Trophoblast cell (in vitro differentiated cells and primary cell): Measurements from ENCODE around the gene SMAD3.
A peak's percentile ranks its signal among the peaks of the same experiment; 100 is the strongest.

Experiments
- DNase-seq, 2 donors: peaks; one replicate each; pipeline ENCODE4 v3.0.0-alpha.2; 2016
- H2AFZ ChIP-seq: 2 replicates; pipeline ENCODE4 v1.6.1; 2013; ENCODE audit warnings: low read length, moderate library complexity, mild to moderate bottlenecking; ENCODE audit not compliant: insufficient read depth, poor library complexity
- H2AK5ac ChIP-seq: 2 replicates; pipeline ENCODE4 v1.6.1; 2013; ENCODE audit warnings: mild to moderate bottlenecking, low read length
- H2BK120ac ChIP-seq: 2 replicates; pipeline ENCODE4 v1.6.1; 2013; ENCODE audit warnings: low read length, mild to moderate bottlenecking, moderate library complexity; ENCODE audit not compliant: insufficient read depth, poor library complexity
- H2BK12ac ChIP-seq: 2 replicates; pipeline ENCODE4 v1.6.1; 2013; ENCODE audit warnings: mild to moderate bottlenecking, low read length, moderate library complexity
- H2BK5ac ChIP-seq: 2 replicates; pipeline ENCODE4 v1.6.1; 2013; ENCODE audit warnings: low read length, low read depth, moderate library complexity, mild to moderate bottlenecking; ENCODE audit not compliant: poor library complexity
- H3K14ac ChIP-seq: 2 replicates; pipeline ENCODE4 v1.6.1; 2013; ENCODE audit warnings: mild to moderate bottlenecking, low read length
- H3K18ac ChIP-seq: 2 replicates; pipeline ENCODE4 v1.6.1; 2013; ENCODE audit warnings: mild to moderate bottlenecking, low read length
- H3K23ac ChIP-seq: 2 replicates; pipeline ENCODE4 v1.6.1; 2013; ENCODE audit warnings: low read length
- H3K27ac ChIP-seq: 2 replicates; pipeline ENCODE4 v1.5.1; 2013; ENCODE audit warnings: low read depth, mild to moderate bottlenecking, inconsistent platforms, low read length, moderate library complexity
- H3K27me3 ChIP-seq: 2 replicates; pipeline ENCODE4 v1.6.1; 2013; ENCODE audit warnings: inconsistent platforms, mild to moderate bottlenecking, low read length, moderate library complexity; ENCODE audit not compliant: insufficient read depth
- H3K36me3 ChIP-seq, 2 experiments: 1 replicate in 1 of 2; 2 replicates in 1 of 2; pipeline ENCODE4 v1.6.1; 2013; ENCODE audit warnings: low read length in 2 of 2, mild to moderate bottlenecking in 2 of 2, moderate library complexity in 1 of 2; ENCODE audit not compliant: insufficient read depth in 2 of 2, control insufficient read depth in 1 of 2
- H3K4ac ChIP-seq: 2 replicates; pipeline ENCODE4 v1.6.1; 2013; ENCODE audit warnings: low read depth, mild to moderate bottlenecking, low read length, moderate library complexity
- H3K4me1 ChIP-seq, 2 experiments: 1 replicate in 1 of 2; 2 replicates in 1 of 2; pipeline ENCODE4 v1.6.1; 2013; ENCODE audit warnings: low read length in 2 of 2, mild to moderate bottlenecking in 2 of 2, moderate library complexity in 1 of 2; ENCODE audit not compliant: insufficient read depth in 2 of 2, control insufficient read depth in 1 of 2
- H3K4me2 ChIP-seq: 2 replicates; pipeline ENCODE4 v1.6.1; 2013; ENCODE audit warnings: inconsistent platforms, mild to moderate bottlenecking, low read length, moderate library complexity
- H3K4me3 ChIP-seq: 2 replicates; pipeline ENCODE4 v1.5.1; 2013; ENCODE audit warnings: mild to moderate bottlenecking, low read depth, low read length, inconsistent platforms
- H3K79me1 ChIP-seq: one replicate; pipeline ENCODE4 v1.6.1; 2013; ENCODE audit warnings: low read length
- H3K79me2 ChIP-seq: 2 replicates; pipeline ENCODE4 v1.6.1; 2013; ENCODE audit warnings: low read length, mild to moderate bottlenecking; ENCODE audit not compliant: control insufficient read depth, insufficient read depth, poor library complexity
- H3K9ac ChIP-seq: 2 replicates; pipeline ENCODE4 v1.6.1; 2013; ENCODE audit warnings: mild to moderate bottlenecking, low read length
- H3K9me3 ChIP-seq: 2 replicates; pipeline ENCODE4 v1.6.1; 2013; ENCODE audit warnings: low read depth, mild to moderate bottlenecking, control low read depth, inconsistent platforms, low read length; ENCODE audit not compliant: insufficient read depth
- H4K12ac ChIP-seq: 2 replicates; pipeline ENCODE4 v1.6.1; 2013; ENCODE audit warnings: low read depth, mild to moderate bottlenecking, low read length, moderate library complexity
- H4K8ac ChIP-seq: 2 replicates; pipeline ENCODE4 v1.6.1; 2013; ENCODE audit warnings: low read depth, mild to moderate bottlenecking, low read length, moderate library complexity
- H4K91ac ChIP-seq: one replicate; pipeline ENCODE4 v1.6.1; 2013; ENCODE audit warnings: low read depth, mild to moderate bottlenecking, low read length, moderate library complexity
- WGBS: extraction: QIAGEN DNeasy Blood & Tissue Kit; methylation state at CpG from one replicate; pipeline ENCODE4 v1.1.7; 2013; ENCODE audit warnings: missing lambda C conversion rate; ENCODE audit not compliant: insufficient read length, insufficient coverage; ENCODE audit errors: extremely low coverage; 5-methylcytosine and 5-hydroxymethylcytosine counted together

Gene SMAD3

DNA sequence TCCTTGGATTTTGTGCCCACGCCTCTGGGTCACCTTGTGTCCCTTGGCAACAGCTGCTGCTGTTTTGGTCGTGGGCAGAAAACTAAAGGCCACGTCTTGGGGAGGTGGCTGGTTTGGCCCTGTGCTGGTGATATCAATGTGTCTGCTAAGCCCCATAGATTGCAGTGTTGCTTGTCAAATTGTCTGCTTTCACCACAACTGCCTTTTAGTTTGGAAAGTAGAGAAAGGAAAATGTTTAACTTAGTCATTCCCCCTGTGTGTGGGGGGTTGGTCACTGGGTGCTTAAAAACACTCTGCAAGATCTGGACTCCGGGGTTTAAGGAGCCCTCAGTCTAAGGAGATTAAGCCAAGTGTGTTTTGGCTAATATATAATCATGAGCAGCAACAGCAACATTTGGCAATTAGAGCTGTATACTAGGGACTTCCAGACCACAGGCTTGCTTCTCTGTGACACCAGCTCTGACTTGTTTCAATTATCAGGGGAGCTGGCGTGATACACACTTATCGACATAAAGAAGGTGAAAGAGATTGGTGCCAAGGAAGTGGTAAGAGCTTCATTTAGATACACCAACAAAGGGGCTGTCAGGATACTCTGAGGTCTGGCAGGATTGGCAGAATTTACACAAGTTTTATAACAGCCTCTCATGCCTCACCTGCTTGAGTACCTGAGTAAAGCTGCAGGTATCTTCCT is 3.5 kb downstream of the SMAD3 start:
- no peak overlapping the region for H2AFZ ChIP-seq
- H4K91ac ChIP-seq, result no peak overlapping the region
- H3K9ac ChIP-seq, result no peak overlapping the region
- H4K12ac ChIP-seq, result no peak overlapping the region
- H3K4me1 ChIP-seq, result peaks cover 21 to 22% of the 10 kb centered on the region in 2 experiments
- peaks cover 26% of the 10 kb centered on the region for H3K79me2 ChIP-seq
- no peak overlapping the region for H3K14ac ChIP-seq
- no peak overlapping the region for H2BK5ac ChIP-seq
- H3K27me3 ChIP-seq, result no peaks in the 10 kb centered on the region
- peak overlapping the region; percentile 65 for H3K4me2 ChIP-seq
- H3K9me3 ChIP-seq, result no peaks in the 10 kb centered on the region
- H3K36me3 ChIP-seq, result peaks cover 0 to 2% of the 10 kb centered on the region in 2 experiments
- H3K23ac ChIP-seq, result no peak overlapping the region
- H2AK5ac ChIP-seq, result no peak overlapping the region
- H3K4me3 ChIP-seq, result no peak overlapping the region
- no peak overlapping the region for H2BK120ac ChIP-seq
- no peak for DNase-seq
- peaks cover 26% of the 10 kb centered on the region for H3K79me1 ChIP-seq
- peak overlapping the region; percentile 29 for H3K4ac ChIP-seq
- no peak overlapping the region for H2BK12ac ChIP-seq
- H3K27ac ChIP-seq, result no peak overlapping the region
- no peak overlapping the region for H3K18ac ChIP-seq
- H4K8ac ChIP-seq, result no peak overlapping the region
- WGBS, result no CpG with 5 or more reads among the region's 6 CpGs

DNA sequence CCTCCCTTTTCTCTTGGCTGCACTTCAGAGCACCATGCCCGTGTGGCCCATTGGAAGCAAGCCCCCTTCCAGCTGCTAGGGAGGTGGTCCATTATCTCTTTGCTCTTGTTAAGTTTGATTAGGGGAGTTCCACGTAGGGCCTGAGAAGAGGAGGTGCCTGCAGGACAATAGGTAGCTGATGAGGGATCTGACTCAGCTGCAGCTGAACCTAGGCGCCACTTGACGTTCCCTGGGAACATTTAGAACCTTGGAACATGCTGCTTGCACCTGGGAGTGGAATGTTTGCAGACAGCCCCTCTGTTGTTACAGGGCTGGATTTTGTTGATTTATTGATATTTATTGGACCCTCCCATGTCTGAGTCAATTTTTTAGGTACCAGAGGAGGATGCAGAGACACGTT is 4.7 kb downstream of the SMAD3 start:
- H3K4ac ChIP-seq, result no peak overlapping the region

GRCh38 chr15:67070892-67071664 is 5.7 kb downstream of the SMAD3 start:
- Histone ChIP-seq H3K14ac (no peak overlapping the region), H2BK5ac (no peak overlapping the region), H3K4me3 (no peak overlapping the region), H2AK5ac (no peak overlapping the region), H4K8ac (no peak overlapping the region), H3K4me2 (no peak overlapping the region), H3K23ac (no peak overlapping the region), H2BK120ac (no peak overlapping the region), H3K79me2 (peaks cover 20% of the 10 kb centered on the region), H3K18ac (no peak overlapping the region), H3K27me3 (no peaks in the 10 kb centered on the region), H3K79me1 (peaks cover 14% of the 10 kb centered on the region), H3K9ac (no peak overlapping the region), H3K4ac (no peak overlapping the region), H4K12ac (no peak overlapping the region), H3K27ac (no peak overlapping the region), H4K91ac (no peak overlapping the region), H3K36me3 (peaks cover 0 to 2% of the 10 kb centered on the region in 2 experiments), H3K9me3 (no peaks in the 10 kb centered on the region), H2AFZ (no peak overlapping the region), H3K4me1 (peaks cover 20 to 21% of the 10 kb centered on the region in 2 experiments), H2BK12ac (no peak overlapping the region)
- WGBS, result no CpG with 5 or more reads among the region's 9 CpGs
- peak; percentile 36 to 68 for DNase-seq

More for the DNA sequence above, 4.7 kb downstream of the SMAD3 start:
- H3K23ac ChIP-seq, result no peak overlapping the region
- H3K79me1 ChIP-seq, result peaks cover 19% of the 10 kb centered on the region
- no peak overlapping the region for H3K14ac ChIP-seq
- no peak overlapping the region for H4K91ac ChIP-seq
- H2AFZ ChIP-seq, result no peak overlapping the region
- H3K27ac ChIP-seq, result no peak overlapping the region
- no peak overlapping the region for H2AK5ac ChIP-seq
- no peaks in the 10 kb centered on the region for H3K9me3 ChIP-seq
- no peak overlapping the region for H3K4me3 ChIP-seq
- H3K9ac ChIP-seq, result no peak overlapping the region
- no peak for DNase-seq
- no peak overlapping the region for H4K8ac ChIP-seq
- H4K12ac ChIP-seq, result no peak overlapping the region
- H2BK12ac ChIP-seq, result no peak overlapping the region
- H3K79me2 ChIP-seq, result peaks cover 22% of the 10 kb centered on the region
- no peak overlapping the region for H2BK120ac ChIP-seq
- no peak overlapping the region for H3K4me2 ChIP-seq
- H3K4me1 ChIP-seq, result peaks cover 16 to 17% of the 10 kb centered on the region in 2 experiments
- peaks cover 0 to 2% of the 10 kb centered on the region in 2 experiments for H3K36me3 ChIP-seq
- no peak overlapping the region for H3K18ac ChIP-seq
- H3K27me3 ChIP-seq, result no peaks in the 10 kb centered on the region
- WGBS, result no CpG with 5 or more reads among the region's 5 CpGs
- H2BK5ac ChIP-seq, result no peak overlapping the region

GRCh38 chr15:67072442-67072841 is 7.0 kb downstream of the SMAD3 start:
- H2AFZ ChIP-seq, result no peak overlapping the region
- H3K23ac ChIP-seq, result no peak overlapping the region
- peak overlapping the region; percentile 14 for H3K4me3 ChIP-seq
- peaks cover 0 to 2% of the 10 kb centered on the region in 2 experiments for H3K36me3 ChIP-seq
- H3K79me1 ChIP-seq, result peaks cover 7% of the 10 kb centered on the region
- H2BK5ac ChIP-seq, result no peak overlapping the region
- H3K9ac ChIP-seq, result no peak overlapping the region
- no peak overlapping the region for H3K4ac ChIP-seq
- no peak overlapping the region for H4K91ac ChIP-seq
- no peak overlapping the region for H2BK12ac ChIP-seq
- no peak overlapping the region for H3K14ac ChIP-seq
- no peak overlapping the region for H3K18ac ChIP-seq
- H3K9me3 ChIP-seq, result no peaks in the 10 kb centered on the region
- H3K4me2 ChIP-seq, result no peak overlapping the region
- H4K12ac ChIP-seq, result no peak overlapping the region
- H3K79me2 ChIP-seq, result peaks cover 6% of the 10 kb centered on the region
- no peak for DNase-seq
- peaks cover 26 to 27% of the 10 kb centered on the region in 2 experiments for H3K4me1 ChIP-seq
- no peak overlapping the region for H4K8ac ChIP-seq
- H2BK120ac ChIP-seq, result no peak overlapping the region
- H2AK5ac ChIP-seq, result no peak overlapping the region
- WGBS, result no CpG with 5 or more reads among the region's 1 CpG
- no peaks in the 10 kb centered on the region for H3K27me3 ChIP-seq
- H3K27ac ChIP-seq, result no peak overlapping the region
